ENCODE data around the gene SLC44A1. TPM values are rescaled to one million over a fixed set of nuclear protein-coding genes. Genes with fewer than 3 reads are reported as not detected.

SLC44A1 gene
- total and polyA plus RNA-seq, 2 of the 13 experiments (the other 11 are each of a cell fraction or from before 2014, with no cell fraction given) = 21.4 to 40.8 TPM

- TF ChIP-seq, protein P1, sequence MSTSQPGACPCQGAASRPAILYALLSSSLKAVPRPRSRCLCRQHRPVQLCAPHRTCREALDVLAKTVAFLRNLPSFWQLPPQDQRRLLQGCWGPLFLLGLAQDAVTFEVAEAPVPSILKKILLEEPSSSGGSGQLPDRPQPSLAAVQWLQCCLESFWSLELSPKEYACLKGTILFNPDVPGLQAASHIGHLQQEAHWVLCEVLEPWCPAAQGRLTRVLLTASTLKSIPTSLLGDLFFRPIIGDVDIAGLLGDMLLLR (CRISPR knock-in tag; IDR thresholded peaks at IDR 0.05) = no peak
- no peak for TF ChIP-seq ZNF737 (CRISPR knock-in tag; IDR thresholded peaks at IDR 0.05; ENCODE audit: borderline replicate concordance)
- no peak for TF ChIP-seq ZNF790 (CRISPR knock-in tag; IDR thresholded peaks at IDR 0.05; ENCODE audit: borderline replicate concordance)
- no peak for TF ChIP-seq ZNF570 (CRISPR knock-in tag; IDR thresholded peaks at IDR 0.05; ENCODE audit: borderline replicate concordance)
- no peak for TF ChIP-seq ZNF574 (CRISPR knock-in tag; IDR thresholded peaks at IDR 0.05)
- TF ChIP-seq FOXK2 (IDR thresholded peaks at IDR 0.05) = no peak
- no peak for TF ChIP-seq MAZ (IDR thresholded peaks at IDR 0.05; ENCODE audit: borderline replicate concordance, low read depth, low read length)
- TF ChIP-seq MAZ (CRISPR knock-in tag; IDR thresholded peaks at IDR 0.05; ENCODE audit: low read depth) = no peak
- no peak for TF ChIP-seq ELF4 (CRISPR knock-in tag; IDR thresholded peaks at IDR 0.05; ENCODE audit: borderline replicate concordance)
- no peak for TF ChIP-seq SRSF9 (IDR thresholded peaks at IDR 0.05; ENCODE audit: borderline replicate concordance, insufficient read depth, low read depth, low read length, poor library complexity, severe bottlenecking)
- TF ChIP-seq ZNF615 (CRISPR knock-in tag; IDR thresholded peaks at IDR 0.05; ENCODE audit: borderline replicate concordance) = no peak
- no peak for TF ChIP-seq ZNF639 (CRISPR knock-in tag; conservative IDR thresholded peaks at IDR 0.05)
- TF ChIP-seq RARG (CRISPR knock-in tag; IDR thresholded peaks at IDR 0.05; ENCODE audit: low read depth) = no peak
- no peak for TF ChIP-seq HNRNPL (IDR thresholded peaks at IDR 0.05; ENCODE audit: low read depth, low read length)
- no peak for TF ChIP-seq ZNF678 (CRISPR knock-in tag; IDR thresholded peaks at IDR 0.05)
- no peak for TF ChIP-seq ZSCAN29 (CRISPR knock-in tag; conservative IDR thresholded peaks at IDR 0.05)
- TF ChIP-seq CREB1 (IDR thresholded peaks at IDR 0.05) = no peak
- TF ChIP-seq CREB1 (CRISPR knock-in tag; IDR thresholded peaks at IDR 0.05) = no peak; the same call in 1 of the 2 replicates
- no peak for TF ChIP-seq NCOA1 (CRISPR knock-in tag; IDR thresholded peaks at IDR 0.05)
- TF ChIP-seq, protein P2, sequence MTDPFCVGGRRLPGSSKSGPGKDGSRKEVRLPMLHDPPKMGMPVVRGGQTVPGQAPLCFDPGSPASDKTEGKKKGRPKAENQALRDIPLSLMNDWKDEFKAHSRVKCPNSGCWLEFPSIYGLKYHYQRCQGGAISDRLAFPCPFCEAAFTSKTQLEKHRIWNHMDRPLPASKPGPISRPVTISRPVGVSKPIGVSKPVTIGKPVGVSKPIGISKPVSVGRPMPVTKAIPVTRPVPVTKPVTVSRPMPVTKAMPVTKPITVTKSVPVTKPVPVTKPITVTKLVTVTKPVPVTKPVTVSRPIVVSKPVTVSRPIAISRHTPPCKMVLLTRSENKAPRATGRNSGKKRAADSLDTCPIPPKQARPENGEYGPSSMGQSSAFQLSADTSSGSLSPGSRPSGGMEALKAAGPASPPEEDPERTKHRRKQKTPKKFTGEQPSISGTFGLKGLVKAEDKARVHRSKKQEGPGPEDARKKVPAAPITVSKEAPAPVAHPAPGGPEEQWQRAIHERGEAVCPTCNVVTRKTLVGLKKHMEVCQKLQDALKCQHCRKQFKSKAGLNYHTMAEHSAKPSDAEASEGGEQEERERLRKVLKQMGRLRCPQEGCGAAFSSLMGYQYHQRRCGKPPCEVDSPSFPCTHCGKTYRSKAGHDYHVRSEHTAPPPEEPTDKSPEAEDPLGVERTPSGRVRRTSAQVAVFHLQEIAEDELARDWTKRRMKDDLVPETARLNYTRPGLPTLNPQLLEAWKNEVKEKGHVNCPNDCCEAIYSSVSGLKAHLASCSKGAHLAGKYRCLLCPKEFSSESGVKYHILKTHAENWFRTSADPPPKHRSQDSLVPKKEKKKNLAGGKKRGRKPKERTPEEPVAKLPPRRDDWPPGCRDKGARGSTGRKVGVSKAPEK (CRISPR knock-in tag; IDR thresholded peaks at IDR 0.05; ENCODE audit: borderline replicate concordance) = no peak
- no peak for TF ChIP-seq ZNF597 (CRISPR knock-in tag; IDR thresholded peaks at IDR 0.05)
- TF ChIP-seq SETDB1 (CRISPR knock-in tag; IDR thresholded peaks at IDR 0.05; ENCODE audit: borderline replicate concordance) = no peak
These were observed 187.9 kb downstream of the SLC44A1 start (continued) for GRCh38 chr9:105432247-105432842.
